Measurements from ENCODE around the gene MAP4. TPM values are rescaled to one million over a fixed set of nuclear protein-coding genes. Genes with fewer than 3 reads are reported as not detected.

The MAP4 gene
- total RNA-seq, 1 experiment from 2014 or later, result 137 TPM

- DNase-seq, result no peak
- CTCF ChIA-PET, result no interaction called here
- H3K36me3 Mint-ChIP-seq (ENCODE audit: insufficient read depth, unreplicated experiment), result peaks cover 23% of the 10 kb centered on the region
- no peak overlapping the region for H3K4me3 Mint-ChIP-seq (ENCODE audit: unreplicated experiment)
- TF ChIP-seq CTCF (IDR thresholded peaks at IDR 0.05; ENCODE audit: insufficient read depth in 1 of 2, low read depth in 1 of 2, low read length in 1 of 2, severe bottlenecking in 1 of 2, unreplicated experiment in 1 of 2), result no peak
- H3K27me3 Mint-ChIP-seq (ENCODE audit: insufficient read depth, unreplicated experiment), result no peaks in the 10 kb centered on the region
- BruUV-seq (replicated peaks), result no TSS peak
- Histone ChIP-seq H3K4me3 (ENCODE audit: low read depth, low read length) (no peak overlapping the region), H3K27me3 (replicated peaks; ENCODE audit: control insufficient read depth, insufficient read depth, low read length) (no peaks in the 10 kb centered on the region), H3K4me1 (no peaks in the 10 kb centered on the region), H3K9me3 (no peaks in the 10 kb centered on the region), H3K36me3 (ENCODE audit: control insufficient read depth, insufficient read depth, low read length) (no peaks in the 10 kb centered on the region)
- H3K27ac Mint-ChIP-seq (ENCODE audit: unreplicated experiment), result no peak overlapping the region
- intact Hi-C loops (cut with micrococcal nuclease; ENCODE audit: unreplicated experiment), result no loop called here
- no peaks in the 10 kb centered on the region for H3K4me1 Mint-ChIP-seq (ENCODE audit: low read depth, unreplicated experiment)
- POLR2A ChIA-PET, result interaction anchor here (0.7 kb wide), 1 partner anchor 420 kb away, joined by 4 read pairs; no protein-coding TSS in a partner anchor
- H3K9me3 Mint-ChIP-seq (ENCODE audit: unreplicated experiment), result no peaks in the 10 kb centered on the region
Observed at GRCh38 chr3:47813551-47814177, 202.6 kb downstream of the MAP4 start.

GRCh38 chr3:47804577-47804976 is 211.6 kb downstream of the MAP4 start:
- intact Hi-C loops (cut with micrococcal nuclease; ENCODE audit: unreplicated experiment), result no loop called here

GRCh38 chr3:47803480-47804025 is 212.7 kb downstream of the MAP4 start:
- DNase-seq, result no peak
- POLR2A ChIA-PET, result no interaction called here
- Mint-ChIP-seq H3K4me3 (ENCODE audit: unreplicated experiment) (peak overlapping the region; percentile 89), H3K27me3 (ENCODE audit: insufficient read depth, unreplicated experiment) (no peaks in the 10 kb centered on the region), H3K27ac (ENCODE audit: unreplicated experiment) (peak overlapping the region; percentile 92), H3K4me1 (ENCODE audit: low read depth, unreplicated experiment) (peaks cover 6% of the 10 kb centered on the region), H3K36me3 (ENCODE audit: insufficient read depth, unreplicated experiment) (peaks cover 12% of the 10 kb centered on the region), H3K9me3 (ENCODE audit: unreplicated experiment) (no peaks in the 10 kb centered on the region)
- no TSS peak for BruUV-seq (replicated peaks)
- Histone ChIP-seq H3K4me1 (peaks cover 15% of the 10 kb centered on the region), H3K36me3 (ENCODE audit: control insufficient read depth, insufficient read depth, low read length) (no peaks in the 10 kb centered on the region), H3K9me3 (no peaks in the 10 kb centered on the region), H3K27me3 (replicated peaks; ENCODE audit: control insufficient read depth, insufficient read depth, low read length) (no peaks in the 10 kb centered on the region), H3K4me3 (ENCODE audit: low read depth, low read length) (peak overlapping the region; percentile 50)
- no peak for TF ChIP-seq CTCF (IDR thresholded peaks at IDR 0.05; ENCODE audit: insufficient read depth in 1 of 2, low read depth in 1 of 2, low read length in 1 of 2, severe bottlenecking in 1 of 2, unreplicated experiment in 1 of 2)
- intact Hi-C loops (cut with micrococcal nuclease; ENCODE audit: unreplicated experiment), result loop anchor here (2.0 kb wide), 1 partner anchor 21 kb away; no protein-coding TSS in a partner anchor
- CTCF ChIA-PET, result no interaction called here

More at GRCh38 chr3:47804577-47804976, 211.6 kb downstream of the MAP4 start:
- H3K27me3 ChIP-seq (replicated peaks; ENCODE audit: control insufficient read depth, insufficient read depth, low read length), result no peaks in the 10 kb centered on the region
- H3K9me3 Mint-ChIP-seq (ENCODE audit: unreplicated experiment), result no peaks in the 10 kb centered on the region
- ChIA-PET POLR2A (no interaction called here), CTCF (interaction anchor here (1.6 kb wide), 1 partner anchor 20 kb away, joined by 8 read pairs; no protein-coding TSS in a partner anchor)
- no peak for TF ChIP-seq CTCF (IDR thresholded peaks at IDR 0.05; ENCODE audit: insufficient read depth in 1 of 2, low read depth in 1 of 2, low read length in 1 of 2, severe bottlenecking in 1 of 2, unreplicated experiment in 1 of 2)
- H3K9me3 ChIP-seq, result no peaks in the 10 kb centered on the region
- no peaks in the 10 kb centered on the region for H3K36me3 ChIP-seq (ENCODE audit: control insufficient read depth, insufficient read depth, low read length)
- peaks cover 6% of the 10 kb centered on the region for H3K4me1 Mint-ChIP-seq (ENCODE audit: low read depth, unreplicated experiment)
- H3K4me3 ChIP-seq (ENCODE audit: low read depth, low read length), result no peak overlapping the region
- peaks cover 15% of the 10 kb centered on the region for H3K4me1 ChIP-seq
- H3K27me3 Mint-ChIP-seq (ENCODE audit: insufficient read depth, unreplicated experiment), result no peaks in the 10 kb centered on the region
- no TSS peak for BruUV-seq (replicated peaks)
- H3K36me3 Mint-ChIP-seq (ENCODE audit: insufficient read depth, unreplicated experiment), result peaks cover 17% of the 10 kb centered on the region
- DNase-seq, result no peak
- peak overlapping the region; percentile 89 for H3K4me3 Mint-ChIP-seq (ENCODE audit: unreplicated experiment)
- H3K27ac Mint-ChIP-seq (ENCODE audit: unreplicated experiment), result no peak overlapping the region

Measured in Caco-2 (cell line).